IMR-90 (cell line): ENCODE results near the gene GRIA2. TPM values are rescaled to one million over a fixed set of nuclear protein-coding genes. Genes with fewer than 3 reads are reported as not detected.
A peak's percentile ranks its signal among the peaks of the same experiment; 100 is the strongest.

ENCODE experiments used
- ATAC-seq: fragments of 200-7000 bp; cut with Tn5 transposase; 2 replicates; pipeline ENCODE4 v1.9.1; 2020; ENCODE audit warnings: low read depth, mild to moderate bottlenecking, moderate library complexity
- BruUV-seq: library from RNA; stranded (reverse); fragments of 400-500 nt; replicated peaks from 2 replicates; lab custom pipeline; 2021; lab: Mats Ljungman, UMichigan
- CTCF ChIA-PET: fragments of 300-600 bp; formaldehyde crosslinking; extraction: SDS; loops from one replicate; lab custom pipeline; 2021; ENCODE audit warnings: antibody characterized with exemption; lab: Yijun Ruan, JAX
- POLR2A ChIA-PET: fragments of 300-600 bp; sonication (Branson Sonifier 250); formaldehyde crosslinking; loops from one replicate; lab custom pipeline; 2022; ENCODE audit warnings: antibody characterized with exemption; ENCODE audit not compliant: unreplicated experiment; lab: Charles Lee
- DNase-seq: peaks from one replicate; pipeline ENCODE4 v3.0.0; 2013
- H2AFZ ChIP-seq: replicated peaks from 2 replicates; pipeline ENCODE3; 2013; ENCODE audit warnings: low read length, mild to moderate bottlenecking; ENCODE audit not compliant: poor library complexity
- H2AK5ac ChIP-seq: 2 replicates; pipeline ENCODE4 v1.6.1; 2013; ENCODE audit warnings: low read depth, low read length, inconsistent platforms
- H2AK9ac ChIP-seq: replicated peaks from 2 replicates; pipeline ENCODE3; 2013; ENCODE audit warnings: mild to moderate bottlenecking, low read depth, low read length, moderate library complexity; ENCODE audit not compliant: poor library complexity
- H2BK120ac ChIP-seq: 2 replicates; pipeline ENCODE4 v1.6.1; 2013; ENCODE audit warnings: low read depth, low read length, inconsistent platforms
- H2BK15ac ChIP-seq: 3 replicates; pipeline ENCODE4 v1.6.1; 2013; ENCODE audit warnings: low read depth, low read length, inconsistent platforms
- H2BK20ac ChIP-seq: 2 replicates; pipeline ENCODE4 v1.6.1; 2013; ENCODE audit warnings: low read depth, mild to moderate bottlenecking, inconsistent platforms, low read length, moderate library complexity
- H2BK5ac ChIP-seq: 2 replicates; pipeline ENCODE4 v1.6.1; 2013; ENCODE audit warnings: mild to moderate bottlenecking, low read depth, low read length, inconsistent platforms; ENCODE audit not compliant: poor library complexity, severe bottlenecking
- H3K14ac ChIP-seq: replicated peaks from 2 replicates; pipeline ENCODE4 v1.6.1; 2013; ENCODE audit warnings: low read depth, low read length, inconsistent platforms
- H3K18ac ChIP-seq: 2 replicates; pipeline ENCODE4 v1.6.1; 2013; ENCODE audit warnings: low read depth, low read length, control low read depth
- H3K23ac ChIP-seq: 2 replicates; pipeline ENCODE4 v1.6.1; 2013; ENCODE audit warnings: low read depth, low read length, inconsistent platforms
- H3K27ac ChIP-seq: 2 replicates; pipeline ENCODE4 v1.5.1; 2013; ENCODE audit warnings: mild to moderate bottlenecking, control low read depth, low read length; ENCODE audit not compliant: insufficient read depth
- H3K27me3 ChIP-seq: 2 replicates; pipeline ENCODE4 v1.6.1; 2013; ENCODE audit warnings: low read length; ENCODE audit not compliant: control insufficient read depth, insufficient read depth
- H3K36me3 ChIP-seq: 2 replicates; pipeline ENCODE4 v1.6.1; 2013; ENCODE audit warnings: low read length, mixed read lengths; ENCODE audit not compliant: control insufficient read depth, insufficient read depth
- H3K4ac ChIP-seq: 2 replicates; pipeline ENCODE4 v1.6.1; 2013; ENCODE audit warnings: low read depth, low read length, inconsistent platforms
- H3K4me1 ChIP-seq: 2 replicates; pipeline ENCODE4 v1.6.1; 2013; ENCODE audit warnings: low read length, mixed read lengths; ENCODE audit not compliant: control insufficient read depth, insufficient read depth
- H3K4me2 ChIP-seq: 2 replicates; pipeline ENCODE4 v1.6.1; 2013; ENCODE audit warnings: low read depth, mild to moderate bottlenecking, control low read depth, low read length, moderate library complexity
- H3K4me3 ChIP-seq: 2 replicates; pipeline ENCODE4 v1.5.1; 2013; ENCODE audit warnings: low read depth, mild to moderate bottlenecking, control low read depth, low read length, moderate library complexity; ENCODE audit not compliant: insufficient read depth
- H3K56ac ChIP-seq: 2 replicates; pipeline ENCODE4 v1.6.1; 2013; ENCODE audit warnings: low read length, inconsistent platforms; ENCODE audit not compliant: insufficient read depth; ENCODE audit errors: extremely low read depth
- H3K79me1 ChIP-seq, 2 experiments: 2 replicates each; pipeline ENCODE4 v1.6.1; 2013; ENCODE audit warnings: low read length in 2 of 2, inconsistent platforms in 1 of 2, low read depth in 1 of 2
- H3K9ac ChIP-seq: 2 replicates; pipeline ENCODE4 v1.6.1; 2013; ENCODE audit warnings: low read depth, low read length, control low read depth
- H3K9me1 ChIP-seq: 2 replicates; pipeline ENCODE4 v1.6.1; 2013; ENCODE audit warnings: low read length, inconsistent platforms; ENCODE audit not compliant: insufficient read depth
- H3K9me3 ChIP-seq: 2 replicates; pipeline ENCODE4 v1.6.1; 2013; ENCODE audit warnings: low read length; ENCODE audit not compliant: control insufficient read depth, insufficient read depth
- H4K20me1 ChIP-seq: 2 replicates; pipeline ENCODE4 v1.6.1; 2013; ENCODE audit warnings: low read length, inconsistent platforms; ENCODE audit not compliant: insufficient read depth
- H4K5ac ChIP-seq: 2 replicates; pipeline ENCODE4 v1.6.1; 2013; ENCODE audit warnings: mild to moderate bottlenecking, low read depth, low read length, control low read depth
- H4K8ac ChIP-seq, 2 experiments: 2 replicates each; pipeline ENCODE4 v1.6.1; 2013; ENCODE audit warnings: low read depth in 2 of 2, low read length in 2 of 2, control low read depth in 1 of 2, inconsistent platforms in 1 of 2
- H4K91ac ChIP-seq: 2 replicates; pipeline ENCODE4 v1.6.1; 2013; ENCODE audit warnings: low read depth, low read length, inconsistent platforms; ENCODE audit not compliant: insufficient read depth
- BHLHE40 ChIP-seq: fragments of 150-350 bp; IDR thresholded peaks from 2 replicates; pipeline ENCODE4 v1.6.1; 2016; ENCODE audit warnings: mild to moderate bottlenecking, low read depth, low read length
- CHD1 ChIP-seq: IDR thresholded peaks from 2 replicates; pipeline ENCODE4 v1.6.1; 2012; ENCODE audit warnings: low read depth, low read length, improper control_type of control experiment
- CTCF ChIP-seq: conservative IDR thresholded peaks from 2 replicates; pipeline ENCODE4 v1.5.1; 2012; ENCODE audit warnings: mild to moderate bottlenecking, low read depth, low read length, improper control_type of control experiment
- ELK1 ChIP-seq: fragments of 150-350 bp; IDR thresholded peaks from 2 replicates; pipeline ENCODE4 v1.6.1; 2016; ENCODE audit warnings: low read depth, mild to moderate bottlenecking, low read length, moderate library complexity, borderline replicate concordance
- FOS ChIP-seq: fragments of 150-350 bp; IDR thresholded peaks from 2 replicates; pipeline ENCODE4 v1.6.1; 2016; ENCODE audit warnings: low read depth, low read length
- MAFK ChIP-seq: IDR thresholded peaks from 2 replicates; pipeline ENCODE4 v1.6.1; 2012; ENCODE audit warnings: low read depth, low read length, improper control_type of control experiment
- MAZ ChIP-seq: IDR thresholded peaks from 2 replicates; pipeline ENCODE4 v1.6.1; 2012; ENCODE audit warnings: low read depth, mild to moderate bottlenecking, low read length, improper control_type of control experiment, moderate library complexity, borderline replicate concordance
- MXI1 ChIP-seq: IDR thresholded peaks from 2 replicates; pipeline ENCODE4 v1.6.1; 2012; ENCODE audit warnings: low read depth, mild to moderate bottlenecking, low read length, moderate library complexity, borderline replicate concordance
- POLR2A ChIP-seq: IDR thresholded peaks from 2 replicates; pipeline ENCODE4 v1.6.1; 2012; ENCODE audit warnings: mild to moderate bottlenecking, low read depth, low read length
- RAD21 ChIP-seq: IDR thresholded peaks from 2 replicates; pipeline ENCODE4 v1.6.1; 2012; ENCODE audit warnings: low read length, improper control_type of control experiment
- RCOR1 ChIP-seq: IDR thresholded peaks from 2 replicates; pipeline ENCODE4 v1.6.1; 2012; ENCODE audit warnings: mild to moderate bottlenecking, low read length, improper control_type of control experiment; ENCODE audit not compliant: insufficient replicate concordance
- RFX5 ChIP-seq: IDR thresholded peaks from 2 replicates; pipeline ENCODE4 v1.8.0; 2012; ENCODE audit warnings: low read depth, mild to moderate bottlenecking, low read length, moderate library complexity
- SMC3 ChIP-seq: fragments of 150-350 bp; IDR thresholded peaks from 2 replicates; pipeline ENCODE4 v1.6.1; 2016; ENCODE audit warnings: low read depth, mild to moderate bottlenecking, antibody characterized with exemption, low read length, moderate library complexity
- USF2 ChIP-seq: fragments of 150-350 bp; IDR thresholded peaks from 2 replicates; pipeline ENCODE4 v1.6.1; 2017; ENCODE audit warnings: mild to moderate bottlenecking, antibody characterized with exemption, low read length, low read depth
- WGBS, 2 experiments: methylation state at CpG; one replicate each; pipeline versions ENCODE4 v1.1.5 to v1.1.7; 2013; ENCODE audit warnings: missing lambda C conversion rate in 2 of 2; ENCODE audit not compliant: insufficient read length in 1 of 2; ENCODE audit errors: extremely low coverage in 2 of 2; 5-methylcytosine and 5-hydroxymethylcytosine counted together
- dilution Hi-C: fragments of 300-500 bp; cut with HindIII; formaldehyde crosslinking; loops from one replicate; pipeline ENCODE4 v1.14.3; 2018; ENCODE audit warnings: low sequenced_read_pairs; ENCODE audit not compliant: unreplicated experiment
- in situ Hi-C: fragments of 300-500 bp; cut with MboI; formaldehyde crosslinking; loops from 3 replicates; pipeline ENCODE4 v1.14.3; 2019; ENCODE audit warnings: low sequenced_read_pairs, inconsistent platforms, mixed read lengths
- intact Hi-C: fragments of 100-400 bp; cut with micrococcal nuclease; formaldehyde crosslinking; loops from 2 replicates; pipeline ENCODE4 v1.10.0; 2022
- polyA plus RNA-seq, 3 experiments: library from polyadenylated mRNA; depleted of rRNA; stranded (reverse); fragments of >200 nt; gene quantifications; 2 replicates each; pipeline ENCODE4 v1.2.3, GENCODE V29; 2012; ENCODE audit warnings: low replicate concordance in 1 of 3
- total RNA-seq: library from RNA; depleted of rRNA; stranded (reverse); fragments of >200 nt; gene quantifications from 2 replicates; pipeline ENCODE4 v1.2.3, GENCODE V29; 2012

Gene GRIA2
- total and polyA plus RNA-seq, 2 of the 4 experiments (the other 2 are of a cell fraction), result not detected

- no peak overlapping the region for H3K4ac ChIP-seq
- CTCF ChIA-PET, result interaction anchor here (0.6 kb wide), 2 partner anchors 162 to 1717 kb away, joined by 3 to 5 read pairs; no protein-coding TSS in a partner anchor
- no peaks in the 10 kb centered on the region; the same call in 1 of the 2 replicates for H3K9me3 ChIP-seq
- intact Hi-C loops, result loop anchor here (5.0 kb wide), 1 partner anchor 950 kb away; the partner anchor contains the start of gene GASK1B
- dilution Hi-C loops, result no loop called here
- H3K23ac ChIP-seq, result no peak overlapping the region
- peak overlapping the region; percentile 28 for H2AK9ac ChIP-seq
- no peak overlapping the region for H3K14ac ChIP-seq
- no peak overlapping the region for H3K9ac ChIP-seq
- H3K36me3 ChIP-seq, result no peaks in the 10 kb centered on the region
- no peak overlapping the region for H3K27ac ChIP-seq
- H2BK15ac ChIP-seq, result no peak overlapping the region
- no peak overlapping the region for H4K91ac ChIP-seq
- no TSS peak for BruUV-seq
- no peaks in the 10 kb centered on the region; the same call in 1 of the 2 replicates for H3K9me1 ChIP-seq
- H4K8ac ChIP-seq, result no peak overlapping the region
- peak overlapping the region; percentile 66 for H2AFZ ChIP-seq
- ATAC-seq, result peak; percentile 18
- no peaks in the 10 kb centered on the region for H4K20me1 ChIP-seq
- no peak for DNase-seq
- H3K18ac ChIP-seq, result no peak overlapping the region
- H3K27me3 ChIP-seq, result peaks cover 33% of the 10 kb centered on the region
- H3K4me2 ChIP-seq, result peak overlapping the region; percentile 76
- H2BK5ac ChIP-seq, result no peak overlapping the region
- H3K79me1 ChIP-seq, result no peaks in the 10 kb centered on the region
- WGBS, 2 experiments, result 1% methylated on average over 23 of the region's 59 CpGs; no CpG with 5 or more reads in 1 of the 2 experiments
- H3K56ac ChIP-seq, result no peak overlapping the region
- in situ Hi-C loops, result loop anchor here (25.0 kb wide), 1 partner anchor 965 kb away; no protein-coding TSS in a partner anchor
- no peak overlapping the region for H2AK5ac ChIP-seq
- H3K4me1 ChIP-seq, result peaks cover 4% of the 10 kb centered on the region; the same call in 1 of the 2 replicates
- no peak overlapping the region for H2BK120ac ChIP-seq
- POLR2A ChIA-PET, result no interaction called here
- H2BK20ac ChIP-seq, result no peak overlapping the region
- H4K5ac ChIP-seq, result no peak overlapping the region
- peak overlapping the region; percentile 23; the same call in 1 of the 2 replicates for H3K4me3 ChIP-seq
- TF ChIP-seq CHD1 (no peak), BHLHE40 (no peak), ELK1 (no peak), POLR2A (no peak), SMC3 (no peak), FOS (no peak), RFX5 (no peak), RAD21 (no peak), USF2 (no peak), CTCF (no peak), MXI1 (no peak), MAZ (no peak), RCOR1 (no peak), MAFK (no peak)
Measured at GRCh38 chr4:157221895-157222770, 1.6 kb downstream of the GRIA2 start.
